GM10847 (cell line): ENCODE measurements around the gene ADAM19.

Experiments used
- POLR2A ChIP-seq: IDR thresholded peaks from 2 replicates; pipeline ENCODE4 v1.6.1; 2011; ENCODE audit not compliant: insufficient read length; ENCODE audit errors: extremely low read depth

The ADAM19 gene

GRCh38 chr5:157459715-157460599 is 115.6 kb downstream of the ADAM19 start, which contains the start of gene NIPAL4:
Gene NIPAL4 (plus strand): TSS chr5:157460213. CDS start chr5:157460321, 108 bp downstream.
- no peak for TF ChIP-seq POLR2A

- TF ChIP-seq POLR2A: no peak
These were observed 116.7 kb downstream of the ADAM19 start for GRCh38 chr5:157458835-157459234.

GRCh38 chr5:157457391-157457790 is 118.2 kb downstream of the ADAM19 start:
- TF ChIP-seq POLR2A: no peak

GRCh38 chr5:157456301-157456700 is 119.3 kb downstream of the ADAM19 start:
- no peak for TF ChIP-seq POLR2A

- no peak for TF ChIP-seq POLR2A
These were observed 120.5 kb downstream of the ADAM19 start for GRCh38 chr5:157455057-157455456.

- no peak for TF ChIP-seq POLR2A
These were observed 121.3 kb downstream of the ADAM19 start for GRCh38 chr5:157454273-157454672.

GRCh38 chr5:157451806-157452205 is 123.8 kb downstream of the ADAM19 start:
- no peak for TF ChIP-seq POLR2A

GRCh38 chr5:157450024-157450423 is 125.6 kb downstream of the ADAM19 start:
- TF ChIP-seq POLR2A: no peak

GRCh38 chr5:157449011-157449723 is 126.4 kb downstream of the ADAM19 start:
- no peak for TF ChIP-seq POLR2A

- no peak for TF ChIP-seq POLR2A
These were observed 128.4 kb downstream of the ADAM19 start for GRCh38 chr5:157447201-157447637.

GRCh38 chr5:157446412-157446935 is 129.1 kb downstream of the ADAM19 start:
- TF ChIP-seq POLR2A: no peak

GRCh38 chr5:157445745-157446411 is 129.7 kb downstream of the ADAM19 start:
- TF ChIP-seq POLR2A: no peak

GRCh38 chr5:157444224-157444623 is 131.4 kb downstream of the ADAM19 start:
- no peak for TF ChIP-seq POLR2A

- no peak for TF ChIP-seq POLR2A
These were observed 132.5 kb downstream of the ADAM19 start for GRCh38 chr5:157443041-157443549.

- TF ChIP-seq POLR2A: no peak
These were observed 141.5 kb downstream of the ADAM19 start for GRCh38 chr5:157434096-157434495.
